Hepatocyte (in vitro differentiated cells): ENCODE data around the gene SNX27.

Experiments used
- CTCF ChIP-seq: fragments of 200-600 bp; sonication (generic); IDR thresholded peaks from 2 replicates; pipeline ENCODE4 v1.5.1; 2016; ENCODE audit warnings: antibody characterized with exemption, mild to moderate bottlenecking; ENCODE audit not compliant: poor library complexity
- EZH2 ChIP-seq: fragments of 200-600 bp; sonication (generic); IDR thresholded peaks from 2 replicates; pipeline ENCODE4 v1.6.1; 2016; ENCODE audit warnings: antibody characterized with exemption, mild to moderate bottlenecking, borderline replicate concordance

GRCh38 chr1:151708891-151709290 lies 97.0 kb downstream of the SNX27 start:
- no peak for TF ChIP-seq CTCF
- no peak for TF ChIP-seq EZH2
